C4-2B (cell line): ENCODE results near the gene HECW1.

Experiments used
- H3K27ac ChIP-seq: fragments of 450-650 bp; 2 replicates; pipeline ENCODE4 v1.5.1; 2017
- CTCF ChIP-seq: fragments of 450-650 bp; conservative IDR thresholded peaks from 2 replicates; pipeline ENCODE4 v1.5.1; 2017; ENCODE audit warnings: mild to moderate bottlenecking
- ZFX ChIP-seq: fragments of 450-650 bp; IDR thresholded peaks from 2 replicates; pipeline ENCODE4 v1.6.1; 2017

Gene HECW1

GRCh38 chr7:43314379-43315158 is 202.1 kb downstream of the HECW1 start:
- no peak overlapping the region for H3K27ac ChIP-seq
- TF ChIP-seq CTCF (no peak), ZFX (no peak)

- TF ChIP-seq CTCF: no peak
- no peak for TF ChIP-seq ZFX
- no peak overlapping the region for H3K27ac ChIP-seq
Observed at GRCh38 chr7:43317075-43317474, 204.6 kb downstream of the HECW1 start.

- H3K27ac ChIP-seq: no peak overlapping the region
- TF ChIP-seq ZFX (no peak), CTCF (no peak)
Observed at GRCh38 chr7:43318188-43318770, 205.8 kb downstream of the HECW1 start.

GRCh38 chr7:43325595-43325994 is 213.1 kb downstream of the HECW1 start:
- TF ChIP-seq CTCF (no peak), ZFX (no peak)

GRCh38 chr7:43328336-43328735 is 215.9 kb downstream of the HECW1 start:
- no peak overlapping the region for H3K27ac ChIP-seq
- TF ChIP-seq CTCF: no peak
- no peak for TF ChIP-seq ZFX

More at GRCh38 chr7:43325595-43325994, 213.1 kb downstream of the HECW1 start:
- H3K27ac ChIP-seq: no peak overlapping the region

GRCh38 chr7:43328785-43329380 is 216.4 kb downstream of the HECW1 start:
- TF ChIP-seq CTCF (no peak), ZFX (no peak)
- H3K27ac ChIP-seq: no peak overlapping the region

GRCh38 chr7:43332193-43332796 is 219.8 kb downstream of the HECW1 start:
- TF ChIP-seq CTCF (no peak), ZFX (no peak)
- H3K27ac ChIP-seq: no peak overlapping the region
